Bronchial epithelial cell (primary cell): ENCODE measurements around the gene RTF2. TPM values are rescaled to one million over a fixed set of nuclear protein-coding genes. Genes with fewer than 3 reads are reported as not detected.

ENCODE experiments used
- DNase-seq: peaks from one replicate; pipeline ENCODE4 v3.0.0-alpha.2; 2010; ENCODE audit warnings: low read depth
- FAIRE-seq: peaks from 2 replicates; lab custom pipeline; 2011; peaks lifted over from hg19 to GRCh38; lab: Jason Lieb, UNC
- H3K27me3 ChIP-seq: 2 replicates; pipeline ENCODE4 v1.5.1; 2011; ENCODE audit warnings: low read length; ENCODE audit not compliant: control insufficient read depth, insufficient read depth
- H3K36me3 ChIP-seq: 2 replicates; pipeline ENCODE4 v1.5.1; 2011; ENCODE audit warnings: low read length; ENCODE audit not compliant: control insufficient read depth, insufficient read depth
- H3K4me3 ChIP-seq: 2 replicates; pipeline ENCODE4 v1.5.1; 2011; ENCODE audit warnings: mild to moderate bottlenecking, low read depth, low read length, control low read depth
- total RNA-seq: library from RNA; depleted of rRNA; stranded (reverse); fragments of >200 nt; gene quantifications from 2 replicates; pipeline ENCODE4 v1.2.1, GENCODE V29; 2014
- TF ChIP-seq, protein P1 (sequence below): IDR thresholded peaks from 2 replicates; pipeline ENCODE4 v1.5.1; 2011; ENCODE audit warnings: mild to moderate bottlenecking, moderate library complexity, low read length, control low read depth, inconsistent platforms; ENCODE audit not compliant: insufficient read depth, severe bottlenecking

RTF2 gene
- total RNA-seq, 1 donor from 2014 or later, result 60.0 TPM

DNA sequence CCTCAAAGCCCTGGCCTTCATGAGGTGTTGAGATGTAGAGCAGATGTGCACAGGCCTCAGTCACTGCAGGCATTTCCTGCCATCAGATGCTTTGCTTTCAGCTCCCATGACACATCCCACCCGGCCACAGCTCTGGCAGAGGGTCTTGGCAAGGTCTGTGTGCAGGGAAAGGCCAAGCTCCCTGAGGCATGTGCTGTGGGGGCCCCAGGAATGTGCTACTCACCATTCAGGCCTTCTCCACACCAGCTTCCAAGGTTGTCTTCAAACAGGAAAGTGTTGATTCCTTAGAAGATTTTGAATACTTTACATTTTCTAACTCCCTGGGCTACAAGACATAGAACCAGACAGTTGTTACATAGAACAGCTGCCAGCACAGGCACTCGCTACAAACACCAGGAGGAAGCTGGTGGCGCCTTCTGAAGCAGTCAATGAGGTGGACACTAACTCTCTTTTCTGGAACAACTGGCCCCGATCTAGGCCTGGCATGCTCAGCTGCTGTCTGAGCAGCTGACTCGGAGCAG, 28.6 kb upstream of the RTF2 start:
- no peak for DNase-seq
- TF ChIP-seq, protein P1, sequence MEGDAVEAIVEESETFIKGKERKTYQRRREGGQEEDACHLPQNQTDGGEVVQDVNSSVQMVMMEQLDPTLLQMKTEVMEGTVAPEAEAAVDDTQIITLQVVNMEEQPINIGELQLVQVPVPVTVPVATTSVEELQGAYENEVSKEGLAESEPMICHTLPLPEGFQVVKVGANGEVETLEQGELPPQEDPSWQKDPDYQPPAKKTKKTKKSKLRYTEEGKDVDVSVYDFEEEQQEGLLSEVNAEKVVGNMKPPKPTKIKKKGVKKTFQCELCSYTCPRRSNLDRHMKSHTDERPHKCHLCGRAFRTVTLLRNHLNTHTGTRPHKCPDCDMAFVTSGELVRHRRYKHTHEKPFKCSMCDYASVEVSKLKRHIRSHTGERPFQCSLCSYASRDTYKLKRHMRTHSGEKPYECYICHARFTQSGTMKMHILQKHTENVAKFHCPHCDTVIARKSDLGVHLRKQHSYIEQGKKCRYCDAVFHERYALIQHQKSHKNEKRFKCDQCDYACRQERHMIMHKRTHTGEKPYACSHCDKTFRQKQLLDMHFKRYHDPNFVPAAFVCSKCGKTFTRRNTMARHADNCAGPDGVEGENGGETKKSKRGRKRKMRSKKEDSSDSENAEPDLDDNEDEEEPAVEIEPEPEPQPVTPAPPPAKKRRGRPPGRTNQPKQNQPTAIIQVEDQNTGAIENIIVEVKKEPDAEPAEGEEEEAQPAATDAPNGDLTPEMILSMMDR, result no peak
- no peaks in the 10 kb centered on the region for H3K36me3 ChIP-seq
- H3K27me3 ChIP-seq, result no peaks in the 10 kb centered on the region
- no peak for FAIRE-seq
- no peak overlapping the region for H3K4me3 ChIP-seq

DNA sequence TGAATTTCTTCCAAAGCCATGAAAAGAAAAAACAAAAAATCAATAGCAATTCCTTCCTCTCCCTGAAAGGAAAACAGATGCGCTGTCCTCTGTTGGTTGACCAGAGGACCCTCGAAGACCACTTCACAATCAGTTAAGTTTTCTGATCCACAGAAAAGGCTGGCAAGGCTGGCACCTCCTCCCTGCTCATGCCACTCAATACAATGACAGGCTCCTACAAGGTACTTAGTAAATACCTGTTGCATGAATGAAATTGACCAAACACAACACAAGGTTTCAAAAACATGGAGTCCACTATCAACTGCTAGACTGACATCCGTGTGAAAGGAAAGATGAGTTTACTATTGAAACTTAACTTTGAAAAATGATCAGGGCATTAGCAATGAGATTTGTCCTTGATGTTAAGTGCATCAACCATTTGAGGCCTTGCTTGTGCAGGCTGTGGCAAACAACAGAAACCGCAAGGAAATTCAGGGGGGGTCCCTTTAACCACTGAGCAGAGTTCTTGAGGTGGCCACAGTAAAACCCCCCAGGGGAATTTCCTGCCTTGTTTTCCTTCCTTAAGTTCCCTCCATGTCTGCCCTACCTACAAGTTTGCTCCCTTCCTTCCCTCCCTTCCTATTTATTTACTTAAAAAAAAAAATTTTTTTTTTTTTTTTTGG, 27.9 kb upstream of the RTF2 start:
- FAIRE-seq (no peak), DNase-seq (no peak)
- Histone ChIP-seq H3K27me3 (no peaks in the 10 kb centered on the region), H3K4me3 (no peak overlapping the region), H3K36me3 (no peaks in the 10 kb centered on the region)
- TF ChIP-seq, protein P1, result no peak

DNA sequence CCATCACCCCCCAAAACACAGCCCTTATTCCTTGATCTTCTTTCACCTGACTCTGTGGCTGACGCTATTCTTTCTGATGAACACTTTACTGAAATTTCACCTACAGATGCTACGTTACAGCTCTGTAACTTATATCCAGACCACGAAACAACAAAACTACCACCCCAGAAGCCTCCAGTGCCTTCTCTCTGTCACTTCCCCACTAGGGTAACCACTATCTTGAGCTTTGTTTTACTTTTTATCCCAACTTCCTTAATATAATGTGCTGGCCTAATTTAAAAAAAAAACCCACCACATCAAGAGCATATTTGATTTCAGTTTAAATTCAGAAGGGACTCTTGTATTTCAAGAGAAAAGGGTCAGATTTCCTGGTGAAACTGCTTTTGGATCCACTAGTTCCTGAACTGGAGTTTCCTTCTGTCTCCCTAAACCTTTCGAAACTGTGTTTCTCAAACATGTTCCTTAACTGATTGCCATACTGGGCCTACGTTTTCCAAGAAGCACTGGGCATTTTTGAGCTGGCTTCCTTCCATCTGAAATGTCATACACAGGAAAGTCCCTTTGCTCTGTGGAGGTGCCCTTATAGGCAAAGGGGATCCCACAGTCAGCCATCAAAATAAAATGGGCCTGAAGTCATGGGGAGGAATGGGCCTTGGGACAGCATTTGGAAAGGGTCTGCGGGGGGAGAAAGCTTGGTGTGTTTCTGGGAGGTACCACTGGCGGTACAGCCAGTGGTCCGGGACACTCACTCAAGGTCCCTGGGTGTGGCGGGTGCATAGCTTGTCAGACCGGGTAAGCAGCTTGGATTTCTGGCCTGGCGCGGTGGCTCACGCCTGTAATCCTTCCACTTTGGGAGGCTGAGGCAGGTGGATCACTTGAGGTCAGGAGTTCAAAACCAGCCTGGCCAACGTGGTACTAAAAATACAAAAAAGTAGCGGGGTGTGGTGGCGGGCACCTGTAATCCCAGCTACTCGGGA, 25.8 kb upstream of the RTF2 start:
- TF ChIP-seq, protein P1, result no peak
- no peak for FAIRE-seq
- Histone ChIP-seq H3K36me3 (no peaks in the 10 kb centered on the region), H3K27me3 (no peaks in the 10 kb centered on the region), H3K4me3 (no peak overlapping the region)
- no peak for DNase-seq

DNA sequence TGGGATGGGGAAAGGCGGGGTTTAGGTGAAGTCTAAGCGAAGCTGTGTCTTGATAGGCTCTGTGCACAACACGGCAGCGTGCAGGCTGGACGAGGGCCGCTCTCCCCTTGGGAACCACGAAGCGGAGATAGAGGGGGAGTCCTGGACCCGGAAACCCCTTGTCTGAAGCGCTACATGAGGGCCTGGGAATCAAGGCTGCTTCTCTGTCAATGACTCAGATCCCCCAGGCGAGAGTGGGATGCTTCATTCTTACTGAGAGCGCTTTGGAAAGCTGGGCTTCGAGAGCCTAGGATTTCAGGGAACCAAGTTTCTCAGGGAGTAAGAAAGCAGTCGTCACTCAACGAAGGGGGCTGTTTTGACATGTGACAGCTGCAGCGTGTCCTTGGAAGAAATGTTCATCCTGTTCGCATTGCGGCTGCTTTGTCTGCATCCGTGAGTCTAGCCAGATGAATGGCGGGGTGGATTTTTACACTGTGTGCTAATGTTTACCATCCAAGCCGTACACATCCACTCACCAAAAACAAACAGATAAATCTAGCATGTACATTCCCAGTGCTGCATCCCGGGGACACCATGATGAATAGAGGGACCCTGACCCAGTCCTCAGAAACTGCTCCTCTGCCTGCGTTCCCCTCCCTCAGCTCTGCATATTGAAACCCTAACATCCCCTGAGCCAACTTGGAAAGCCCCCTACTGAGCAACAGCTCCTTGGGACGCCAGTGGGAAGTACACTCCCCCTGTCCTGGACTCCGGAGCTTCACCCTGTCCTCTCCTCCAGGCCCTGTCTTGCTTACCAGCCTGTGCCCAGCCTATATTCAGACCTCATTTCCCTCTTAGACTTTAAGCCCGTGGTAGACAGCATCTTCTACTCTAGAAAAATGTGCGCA, 24.5 kb upstream of the RTF2 start:
- TF ChIP-seq, protein P1, result no peak
- no peak for FAIRE-seq
- no peaks in the 10 kb centered on the region for H3K27me3 ChIP-seq
- peak; percentile 18 for DNase-seq
- H3K36me3 ChIP-seq, result no peaks in the 10 kb centered on the region
- H3K4me3 ChIP-seq, result no peak overlapping the region

DNA sequence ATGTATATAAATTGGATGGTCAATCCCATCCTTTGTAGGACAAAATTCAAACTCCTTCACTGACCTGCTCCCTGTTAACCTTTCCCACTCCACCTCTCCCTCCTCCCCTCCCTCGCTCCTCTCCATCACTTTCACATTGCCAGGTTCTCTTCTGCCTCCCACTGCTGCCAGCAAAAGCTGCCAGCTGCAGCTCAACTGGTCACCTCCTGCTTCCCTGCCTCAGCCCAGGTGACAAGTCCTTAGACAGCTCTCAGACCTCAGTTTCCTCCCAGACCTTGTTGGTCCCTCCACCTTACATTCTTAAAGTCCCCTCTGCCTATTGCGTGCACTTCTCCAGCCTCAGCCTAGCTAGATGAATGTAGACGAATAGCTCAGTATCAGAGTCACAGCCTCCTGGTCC, 23.3 kb upstream of the RTF2 start:
- TF ChIP-seq, protein P1, result no peak
- FAIRE-seq, result no peak

More for the DNA sequence above, 23.3 kb upstream of the RTF2 start:
- H3K36me3 ChIP-seq, result no peaks in the 10 kb centered on the region
- H3K4me3 ChIP-seq, result no peak overlapping the region
- no peaks in the 10 kb centered on the region for H3K27me3 ChIP-seq
- DNase-seq, result no peak
